K562 (cell line): ENCODE data around the gene DYRK1A. TPM values are rescaled to one million over a fixed set of nuclear protein-coding genes. Genes with fewer than 3 reads are reported as not detected.

Experiments used
- DPF2 ChIP-seq: fragments of 450-650 bp; IDR thresholded peaks from 2 replicates; pipeline ENCODE4 v1.6.1; 2016
- ELF2 ChIP-seq: fragments of 250-450 bp; sonication (Bioruptor Pico); IDR thresholded peaks from 2 replicates; pipeline ENCODE4 v1.5.0; 2021; ENCODE audit warnings: mild to moderate bottlenecking
- EP300 ChIP-seq: IDR thresholded peaks from 2 replicates; pipeline ENCODE4 v1.6.1; 2012; ENCODE audit warnings: low read length, improper control_type of control experiment
- ETS2 ChIP-seq: IDR thresholded peaks from 2 replicates; pipeline ENCODE4 v1.6.1; 2016; ENCODE audit warnings: borderline replicate concordance, missing genetic modification characterization, mild to moderate bottlenecking, moderate library complexity, missing compliant biosample characterization; ENCODE audit not compliant: poor library complexity, severe bottlenecking
- FIP1L1 ChIP-seq: fragments of 200-400 bp; formaldehyde crosslinking; IDR thresholded peaks from 2 replicates; pipeline ENCODE4 v1.6.1; 2018; ENCODE audit warnings: mild to moderate bottlenecking, low read depth, low read length; ENCODE audit not compliant: poor library complexity, severe bottlenecking
- HDAC1 ChIP-seq, 2 experiments: fragments of 450-650 bp; IDR thresholded peaks; 2 replicates each; pipeline ENCODE4 v1.6.1; 2016 to 2017; ENCODE audit warnings: inconsistent platforms in 1 of 2, mild to moderate bottlenecking in 1 of 2, moderate library complexity in 1 of 2
- HNRNPL ChIP-seq: fragments of 200-400 bp; formaldehyde crosslinking; IDR thresholded peaks from 2 replicates; pipeline ENCODE4 v1.6.1; 2017; ENCODE audit warnings: low read depth, mild to moderate bottlenecking, low read length
- KAT2B ChIP-seq: IDR thresholded peaks from one replicate; pipeline ENCODE4 v1.6.1; 2012; ENCODE audit warnings: low read depth, mild to moderate bottlenecking, control low read depth, inconsistent platforms, low read length, moderate library complexity
- KDM4B ChIP-seq, 2 experiments: fragments of 450-650 bp in 1 of 2; sonication (generic) in 1 of 2; IDR thresholded peaks; 2 replicates each; pipeline ENCODE4 v1.6.1; 2016 to 2017; ENCODE audit warnings: borderline replicate concordance in 2 of 2, antibody characterized with exemption in 1 of 2, low read depth in 1 of 2, mild to moderate bottlenecking in 1 of 2
- KHSRP ChIP-seq: fragments of 450-650 bp; IDR thresholded peaks from 2 replicates; pipeline ENCODE4 v1.6.1; 2017
- KLF13 ChIP-seq: fragments of 450-650 bp; IDR thresholded peaks from 2 replicates; pipeline ENCODE4 v1.6.1; 2016; ENCODE audit warnings: missing genetic modification characterization, low read depth, mild to moderate bottlenecking, missing compliant biosample characterization, moderate library complexity, borderline replicate concordance
- NCOR1 ChIP-seq: fragments of 450-650 bp; IDR thresholded peaks from 2 replicates; pipeline ENCODE4 v1.6.1; 2016; ENCODE audit warnings: mild to moderate bottlenecking, moderate library complexity
- SP1 ChIP-seq: sonication (generic); formaldehyde crosslinking; IDR thresholded peaks from 2 replicates; pipeline ENCODE4 v1.8.1; 2022; ENCODE audit warnings: mild to moderate bottlenecking, missing genetic modification reagents
- STAG1 ChIP-seq: sonication (generic); formaldehyde crosslinking; IDR thresholded peaks from 2 replicates; pipeline ENCODE4 v1.5.0; 2020; ENCODE audit warnings: missing genetic modification reagents, borderline replicate concordance
- TAF9B ChIP-seq: fragments of 450-650 bp; IDR thresholded peaks from 2 replicates; pipeline ENCODE4 v1.6.1; 2018; ENCODE audit warnings: mild to moderate bottlenecking; ENCODE audit not compliant: partially characterized antibody
- TAL1 ChIP-seq: fragments of 450-650 bp; IDR thresholded peaks from 2 replicates; pipeline ENCODE4 v1.6.1; 2016; ENCODE audit warnings: mild to moderate bottlenecking
- TCF7 ChIP-seq: sonication (generic); IDR thresholded peaks from 2 replicates; pipeline ENCODE4 v1.6.1; 2016; ENCODE audit warnings: antibody characterized with exemption, borderline replicate concordance
- TCFL5 ChIP-seq: fragments of 250-450 bp; sonication (Bioruptor Pico); conservative IDR thresholded peaks from 2 replicates; pipeline ENCODE4 v1.6.1; 2021; ENCODE audit warnings: mild to moderate bottlenecking, moderate library complexity, matching md5 sums
- TEAD1 ChIP-seq, 2 experiments: fragments of 450-650 bp in 1 of 2; sonication (generic) in 1 of 2; formaldehyde crosslinking; IDR thresholded peaks; 2 replicates each; pipeline versions ENCODE4 v1.4.0 to v1.8.0; 2020 to 2022; ENCODE audit warnings: mild to moderate bottlenecking in 2 of 2, missing genetic modification reagents in 1 of 2
- ZBED1 ChIP-seq: IDR thresholded peaks from 2 replicates; pipeline ENCODE4 v1.6.1; 2014
- ZNF445 ChIP-seq: fragments of 250-450 bp; sonication (Bioruptor Pico); IDR thresholded peaks from 2 replicates; pipeline ENCODE4 v1.4.0; 2020; ENCODE audit warnings: low read depth, mild to moderate bottlenecking, moderate library complexity
- ZNF740 ChIP-seq, 3 experiments: fragments of 200-800 bp in 1 of 3; sonication (Bioruptor generic) in 1 of 3; sonication (generic) in 1 of 3; formaldehyde crosslinking in 1 of 3; IDR thresholded peaks; 2 replicates each; pipeline versions ENCODE4 v1.6.1 to v1.8.0; 2016 to 2022; ENCODE audit warnings: mild to moderate bottlenecking in 2 of 3, missing compliant biosample characterization in 2 of 3, missing genetic modification characterization in 2 of 3, missing genetic modification reagents in 1 of 3
- polyA plus RNA-seq, 8 experiments: library from polyadenylated mRNA; depleted of rRNA in 4 of 8; stranded (reverse) in 5 of 8; unstranded in 3 of 8; fragments of >200 nt; fragmentation: Nextera tagmentation in 2 of 8; fragmentation: Illumina TruSeq in 1 of 8; extraction: Ambion mirVana in 2 of 8; extraction: Trizol in 1 of 8; gene quantifications; 2 replicates each; pipeline versions ENCODE4 v1.2.1 to v1.2.3, GENCODE V29; 2011 to 2014; ENCODE audit warnings: inconsistent platforms in 1 of 8, missing spikeins in 1 of 8
- total RNA-seq, 7 experiments: library from RNA; depleted of rRNA in 6 of 7; stranded (reverse); fragments of >200 nt in 6 of 7; fragmentation: Illumina TruSeq in 2 of 7; extraction: Trizol in 2 of 7; gene quantifications; 2 replicates each; pipeline versions ENCODE4 v1.2.1 to v1.2.3, GENCODE V29; 2011 to 2021; ENCODE audit warnings: low replicate concordance in 1 of 7
- TF ChIP-seq, protein P1 (sequence below): fragments of 450-650 bp; IDR thresholded peaks from 2 replicates; pipeline ENCODE4 v1.6.1; 2016
- TF ChIP-seq, protein P2 (sequence below): fragments of 250-450 bp; sonication (Bioruptor Pico); IDR thresholded peaks from 2 replicates; pipeline ENCODE4 v1.6.1; 2021; ENCODE audit warnings: mild to moderate bottlenecking
- TF ChIP-seq, protein P3 (sequence below), 2 experiments: fragments of 450-650 bp; conservative IDR thresholded peaks; 2 replicates each; pipeline ENCODE4 v1.6.1; 2017; ENCODE audit warnings: mild to moderate bottlenecking in 2 of 2, moderate library complexity in 2 of 2

Gene DYRK1A
- total and polyA plus RNA-seq, 9 of the 15 experiments (the other 6 are each of a cell fraction or from before 2014, with no cell fraction given), result 3.7 to 64.8 (median 42.3) TPM

DNA sequence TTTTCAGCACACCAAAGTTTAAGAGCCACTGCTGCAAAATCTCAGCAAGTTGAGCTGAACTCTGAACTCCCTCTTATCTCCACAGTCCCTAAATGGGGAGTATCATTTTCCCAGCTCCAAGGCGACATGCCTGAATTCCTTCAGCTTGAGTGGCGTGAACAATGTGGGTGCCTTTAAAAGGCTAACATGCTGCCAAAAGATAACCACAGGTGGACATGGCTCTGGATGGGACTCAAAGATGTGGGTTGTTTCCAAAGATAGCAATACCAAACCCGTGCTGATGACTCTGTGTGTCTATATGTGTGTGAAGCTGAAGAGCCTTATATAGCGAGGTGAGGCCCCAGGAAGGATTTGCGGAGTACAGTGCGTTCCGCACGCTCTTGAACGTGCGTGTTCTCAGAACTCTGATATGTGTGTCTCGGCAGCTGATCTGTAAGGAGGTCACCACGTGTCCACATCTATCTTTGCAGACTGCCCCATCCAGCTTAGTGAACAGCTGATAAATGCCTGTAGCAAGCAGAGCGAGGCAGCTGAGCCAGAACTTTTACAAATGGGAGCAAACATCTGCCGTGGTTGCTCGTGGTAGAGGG is 189.2 kb downstream of the DYRK1A start (continued):
- TF ChIP-seq FIP1L1, result no peak
- TF ChIP-seq ZNF445, result no peak
- 0 out of 2 replicates have a peak, but pooled peaks have one; percentile 20 for TF ChIP-seq STAG1 (CRISPR knock-in tag)
- TF ChIP-seq, protein P1, sequence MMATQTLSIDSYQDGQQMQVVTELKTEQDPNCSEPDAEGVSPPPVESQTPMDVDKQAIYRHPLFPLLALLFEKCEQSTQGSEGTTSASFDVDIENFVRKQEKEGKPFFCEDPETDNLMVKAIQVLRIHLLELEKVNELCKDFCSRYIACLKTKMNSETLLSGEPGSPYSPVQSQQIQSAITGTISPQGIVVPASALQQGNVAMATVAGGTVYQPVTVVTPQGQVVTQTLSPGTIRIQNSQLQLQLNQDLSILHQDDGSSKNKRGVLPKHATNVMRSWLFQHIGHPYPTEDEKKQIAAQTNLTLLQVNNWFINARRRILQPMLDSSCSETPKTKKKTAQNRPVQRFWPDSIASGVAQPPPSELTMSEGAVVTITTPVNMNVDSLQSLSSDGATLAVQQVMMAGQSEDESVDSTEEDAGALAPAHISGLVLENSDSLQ, result peak; percentile 57; the same call in 1 of the 2 replicates
- TF ChIP-seq TAL1, result peak; percentile 61
- TF ChIP-seq ETS2 (tag), result no peak
- TF ChIP-seq ELF2 (CRISPR knock-in tag), result no peak
- TF ChIP-seq TEAD1 (CRISPR knock-in tag; IDR thresholded peaks at IDR 0.05), result no peak
- TF ChIP-seq, protein P2, sequence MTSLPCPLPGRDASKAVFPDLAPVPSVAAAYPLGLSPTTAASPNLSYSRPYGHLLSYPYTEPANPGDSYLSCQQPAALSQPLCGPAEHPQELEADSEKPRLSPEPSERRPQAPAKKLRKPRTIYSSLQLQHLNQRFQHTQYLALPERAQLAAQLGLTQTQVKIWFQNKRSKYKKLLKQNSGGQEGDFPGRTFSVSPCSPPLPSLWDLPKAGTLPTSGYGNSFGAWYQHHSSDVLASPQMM, result no peak
- no peak for TF ChIP-seq KLF13 (tag)
- no peak for TF ChIP-seq ZNF740 (CRISPR knock-in tag; IDR thresholded peaks at IDR 0.05)
- no peak for TF ChIP-seq ZNF740 (tag; IDR thresholded peaks at IDR 0.05)
- no peak for TF ChIP-seq TCFL5 (CRISPR knock-in tag)
- TF ChIP-seq KDM4B (IDR thresholded peaks at IDR 0.05; ENCODE audit: borderline replicate concordance in 2 of 2, low read depth in 1 of 2), result no peak
- TF ChIP-seq EP300, result peak; percentile 10; the same call in 1 of the 2 replicates
- no peak for TF ChIP-seq TAF9B
- peak in 1 of 2 experiments; percentile 68; a peak in 2 of 4 replicates for TF ChIP-seq HDAC1 (IDR thresholded peaks at IDR 0.05)
- no peak for TF ChIP-seq ZBED1
- no peak for TF ChIP-seq TCF7
- TF ChIP-seq SP1 (CRISPR knock-in tag), result no peak
- TF ChIP-seq NCOR1, result no peak; the same call in 1 of the 2 replicates
- TF ChIP-seq, protein P3, sequence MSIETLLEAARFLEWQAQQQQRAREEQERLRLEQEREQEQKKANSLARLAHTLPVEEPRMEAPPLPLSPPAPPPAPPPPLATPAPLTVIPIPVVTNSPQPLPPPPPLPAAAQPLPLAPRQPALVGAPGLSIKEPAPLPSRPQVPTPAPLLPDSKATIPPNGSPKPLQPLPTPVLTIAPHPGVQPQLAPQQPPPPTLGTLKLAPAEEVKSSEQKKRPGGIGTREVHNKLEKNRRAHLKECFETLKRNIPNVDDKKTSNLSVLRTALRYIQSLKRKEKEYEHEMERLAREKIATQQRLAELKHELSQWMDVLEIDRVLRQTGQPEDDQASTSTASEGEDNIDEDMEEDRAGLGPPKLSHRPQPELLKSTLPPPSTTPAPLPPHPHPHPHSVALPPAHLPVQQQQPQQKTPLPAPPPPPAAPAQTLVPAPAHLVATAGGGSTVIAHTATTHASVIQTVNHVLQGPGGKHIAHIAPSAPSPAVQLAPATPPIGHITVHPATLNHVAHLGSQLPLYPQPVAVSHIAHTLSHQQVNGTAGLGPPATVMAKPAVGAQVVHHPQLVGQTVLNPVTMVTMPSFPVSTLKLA (conservative IDR thresholded peaks at IDR 0.05), result peak; percentile 26 to 61; a peak in 1 of 4 replicates
- TF ChIP-seq KAT2B, result no peak
- 0 out of 2 replicates have a peak, but pooled peaks have one; percentile 36 for TF ChIP-seq DPF2
- TF ChIP-seq HNRNPL, result no peak
- no peak for TF ChIP-seq KHSRP
